A172 (cell line): ENCODE measurements around the gene HES6. TPM values are rescaled to one million over a fixed set of nuclear protein-coding genes. Genes with fewer than 3 reads are reported as not detected.

Source experiments
- DNase-seq: peaks from one replicate; pipeline ENCODE4 v3.0.0-alpha.2; 2015; ENCODE audit warnings: low spot score
- total RNA-seq: library from RNA; depleted of rRNA; stranded (reverse); fragments of >200 nt; shearing (Covaris generic); gene quantifications from 2 replicates; pipeline ENCODE4 v1.2.3, GENCODE V29; 2014

Gene HES6
- total RNA-seq, 1 experiment from 2014 or later: 28.6 TPM

DNA sequence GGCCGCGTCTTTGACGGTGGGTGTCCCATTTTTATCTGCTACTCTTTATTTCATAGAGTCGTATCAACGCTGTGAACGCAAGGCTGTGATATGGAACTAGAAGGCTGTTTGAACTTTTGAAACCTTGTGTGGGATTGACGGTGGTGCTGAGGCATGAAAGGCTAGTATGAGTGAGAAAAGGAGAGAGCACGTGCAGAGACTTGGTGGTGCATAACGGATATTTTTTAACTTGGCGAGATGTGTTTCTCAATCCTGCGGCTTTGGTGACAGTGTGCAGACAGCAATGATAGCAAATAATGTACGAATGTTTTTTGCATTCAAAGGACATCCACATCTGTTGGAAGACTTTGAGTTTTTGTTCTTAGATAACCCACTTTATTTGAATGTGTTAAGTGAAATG, 6.2 kb downstream of the HES6 start:
- DNase-seq: no peak

DNA sequence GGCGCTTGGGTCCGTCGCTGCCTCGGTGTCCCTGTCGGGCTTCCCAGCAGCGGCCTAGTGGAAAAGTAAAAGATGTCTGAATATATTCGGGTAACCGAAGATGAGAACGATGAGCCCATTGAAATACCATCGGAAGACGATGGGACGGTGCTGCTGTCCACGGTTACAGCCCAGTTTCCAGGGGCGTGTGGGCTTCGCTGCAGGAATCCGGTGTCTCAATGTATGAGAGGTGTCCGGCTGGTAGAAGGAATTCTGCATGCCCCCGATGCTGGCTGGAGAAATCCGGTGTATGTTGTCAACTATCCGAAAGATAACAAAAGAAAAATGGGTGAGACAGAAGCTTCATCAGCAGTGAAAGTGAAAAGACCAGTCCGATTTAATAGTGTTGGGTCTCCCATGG, 8.0 kb downstream of the HES6 start:
- no peak for DNase-seq

DNA sequence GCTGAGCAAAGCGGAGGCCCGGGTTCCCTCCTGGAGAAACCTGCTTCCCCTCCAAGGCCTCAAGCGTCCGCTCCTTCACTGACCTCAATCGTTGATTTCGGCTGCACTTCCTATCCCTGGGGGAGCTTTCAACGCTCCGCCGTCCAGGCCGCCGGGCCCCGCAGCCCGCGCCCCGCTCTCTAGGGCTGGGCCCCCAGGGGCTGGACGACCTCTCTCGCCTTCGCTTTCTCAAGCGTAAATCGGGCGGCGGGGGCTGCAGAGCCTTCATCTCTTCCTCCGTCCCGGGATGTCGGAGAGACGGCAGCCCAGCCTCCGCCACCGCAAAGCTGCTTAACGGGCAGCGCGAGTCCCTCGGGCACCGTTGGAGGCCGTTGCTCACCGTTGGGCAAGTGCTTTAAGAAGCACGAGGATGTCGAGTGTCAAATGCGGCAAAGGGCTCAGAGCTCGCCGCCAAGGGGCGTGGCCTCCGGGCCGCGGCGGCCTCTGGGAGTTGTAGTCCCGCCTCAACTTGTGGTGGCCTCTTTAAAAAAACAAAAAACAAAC, 8.5 kb downstream of the HES6 start:
- DNase-seq: no peak

DNA sequence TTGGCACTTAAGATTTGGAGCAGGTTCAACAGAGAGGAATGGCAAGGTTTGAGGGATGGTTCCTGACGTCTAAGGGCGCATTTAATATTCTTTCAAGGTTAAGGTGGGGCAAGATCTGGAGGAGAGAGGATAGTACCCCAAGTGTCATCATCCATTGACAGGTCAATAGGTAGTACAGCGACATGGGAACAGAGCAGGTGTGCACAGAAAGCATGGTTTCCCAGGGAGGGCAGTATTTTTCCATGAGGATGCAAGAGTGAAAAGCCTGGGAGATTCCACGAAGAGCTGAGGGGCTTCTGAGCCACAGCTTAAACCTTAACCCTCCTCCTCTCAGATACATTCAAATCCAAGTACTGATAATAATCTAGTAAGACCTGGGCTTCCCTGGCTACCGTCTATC, 9.1 kb downstream of the HES6 start:
- DNase-seq: no peak

DNA sequence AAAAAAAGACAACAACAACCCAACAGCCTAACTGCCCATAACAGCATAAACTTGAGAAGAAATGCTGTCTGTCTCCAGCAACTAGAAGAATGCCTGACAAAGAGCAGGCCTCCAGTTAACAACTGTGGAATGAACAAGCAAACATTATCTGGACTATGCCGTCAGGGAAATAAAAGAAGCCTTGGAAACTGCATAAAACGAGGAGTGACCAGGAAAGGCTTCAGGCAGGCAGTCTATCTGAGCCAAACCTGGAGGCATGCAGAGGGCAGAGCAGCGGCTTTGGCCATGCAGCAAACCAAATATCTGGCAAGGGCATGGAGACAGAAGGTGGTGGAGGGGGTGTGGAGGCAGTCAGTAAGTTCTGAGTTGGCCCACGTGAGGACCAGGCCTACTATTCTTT, 11.1 kb downstream of the HES6 start:
- no peak for DNase-seq

DNA sequence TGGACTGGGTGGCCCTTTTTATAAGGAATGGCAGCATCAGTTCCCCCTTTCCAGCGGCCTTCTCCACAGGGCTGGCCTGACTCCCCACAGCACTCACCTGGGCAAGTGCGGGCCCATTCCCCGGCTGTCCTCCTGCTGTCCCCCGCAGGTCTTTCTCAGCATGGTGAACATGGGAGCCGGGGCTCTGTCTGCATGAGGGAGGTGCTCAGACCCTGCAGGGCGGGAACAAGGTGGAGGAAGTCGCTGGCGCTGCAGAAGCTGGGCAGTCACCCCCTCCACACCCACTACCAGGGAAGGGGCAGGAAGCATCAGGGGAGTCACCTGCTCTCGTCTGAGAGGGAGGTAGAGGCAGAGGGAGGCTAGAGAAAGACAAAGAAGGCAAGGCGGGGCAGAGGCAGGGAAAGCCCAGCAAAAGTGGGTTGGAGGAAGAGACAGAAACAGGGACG, 12.2 kb downstream of the HES6 start:
- no peak for DNase-seq

DNA sequence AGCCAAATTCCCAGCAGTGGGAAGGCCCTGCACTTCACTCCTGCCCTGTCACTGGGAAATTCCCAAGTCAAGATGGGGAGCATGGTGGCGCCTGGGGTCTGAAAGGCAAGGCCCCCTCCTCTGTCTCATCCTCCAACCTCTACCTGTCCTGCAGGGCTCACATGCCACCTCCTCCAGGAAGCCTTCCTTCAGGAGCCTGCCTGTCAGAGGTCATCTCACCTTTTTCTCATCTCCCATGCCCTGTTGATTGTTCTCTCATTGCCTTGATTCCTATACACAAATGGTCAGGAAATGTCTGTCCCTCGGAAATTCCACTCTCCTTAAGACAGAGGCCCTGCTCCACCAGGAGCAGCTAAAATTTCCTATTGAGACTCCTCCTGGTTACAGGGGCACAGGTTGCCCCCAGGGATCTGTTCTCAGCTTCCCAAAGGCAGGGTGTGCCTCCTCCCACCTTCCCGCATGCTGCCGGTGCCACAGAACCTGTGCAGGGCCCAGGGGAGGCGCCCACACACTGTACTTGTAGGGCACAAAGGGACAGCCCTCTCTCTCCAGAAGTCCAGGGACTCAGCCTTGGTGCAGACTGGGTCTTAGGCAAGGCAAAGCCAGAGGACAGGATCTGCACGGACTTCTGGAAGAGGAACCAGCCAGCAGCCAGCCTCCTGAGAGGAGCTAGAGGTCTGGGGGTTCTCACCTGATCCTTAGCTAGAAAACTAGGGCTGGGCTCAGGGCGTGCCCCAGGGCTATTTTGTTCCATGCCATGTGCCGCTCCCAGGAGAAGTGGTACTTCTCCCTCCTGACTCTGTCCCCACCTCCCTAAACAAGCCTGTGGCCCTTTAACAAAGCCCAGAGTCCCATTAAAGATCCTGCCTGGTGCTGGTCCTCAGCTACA, 12.9 kb downstream of the HES6 start:
- DNase-seq: no peak

DNA sequence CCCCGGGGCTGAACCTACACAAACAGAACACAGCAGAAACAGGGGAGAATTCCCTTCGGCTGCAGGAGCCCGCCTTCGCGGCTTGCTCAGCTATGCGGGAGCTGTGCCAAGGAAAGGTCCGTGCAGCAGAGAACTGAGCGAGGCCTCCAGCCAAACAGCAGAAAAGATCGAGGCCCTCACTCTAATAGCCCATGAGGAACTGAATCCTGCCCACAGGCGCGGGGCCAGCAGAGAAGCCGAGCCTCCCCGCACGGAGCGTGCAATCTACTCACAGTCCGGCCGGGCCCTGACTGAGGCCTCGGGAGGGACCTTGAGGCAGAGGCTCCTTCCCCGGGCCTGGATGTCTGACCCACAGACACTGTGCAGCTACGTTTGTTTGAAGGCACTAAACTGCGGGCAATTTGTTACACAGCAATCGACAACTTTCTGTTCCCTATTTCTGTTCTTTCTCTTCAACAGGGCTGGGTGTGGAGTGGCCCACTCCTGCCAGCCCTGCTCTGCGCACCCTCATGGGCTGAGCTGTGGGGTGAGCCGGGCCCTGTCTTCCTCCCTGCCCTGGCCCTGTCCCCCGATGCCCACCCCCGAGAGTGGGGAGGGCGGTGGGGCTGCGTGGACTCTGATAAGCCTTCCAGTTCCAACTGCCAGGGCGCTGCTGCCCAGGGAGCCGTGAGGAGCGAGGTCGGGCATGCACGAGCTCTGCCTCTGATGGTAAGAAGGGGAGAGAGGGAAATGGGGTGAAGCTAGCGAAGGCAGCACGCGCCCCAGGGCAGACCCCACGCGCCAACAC, 13.7 kb downstream of the HES6 start:
- no peak for DNase-seq

DNA sequence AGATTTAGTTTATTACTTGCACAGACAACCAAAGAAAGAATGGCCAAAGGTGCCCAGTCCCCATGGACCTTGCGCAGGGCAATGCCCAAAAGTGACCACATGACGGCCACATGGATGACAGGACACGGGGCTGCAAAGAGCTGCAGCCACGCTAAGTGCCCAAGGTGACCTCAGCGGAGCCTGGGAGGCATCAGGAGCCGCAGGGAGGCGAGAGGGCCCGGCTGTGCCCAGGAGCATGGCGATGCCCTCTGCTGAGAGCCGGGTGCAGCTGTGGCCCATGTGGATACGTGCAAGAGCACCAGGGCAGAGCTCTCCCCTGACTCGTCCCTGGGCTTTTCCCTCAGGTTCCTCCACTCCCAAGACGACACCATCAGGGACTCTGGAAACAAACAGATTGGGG, 14.7 kb downstream of the HES6 start:
- no peak for DNase-seq

DNA sequence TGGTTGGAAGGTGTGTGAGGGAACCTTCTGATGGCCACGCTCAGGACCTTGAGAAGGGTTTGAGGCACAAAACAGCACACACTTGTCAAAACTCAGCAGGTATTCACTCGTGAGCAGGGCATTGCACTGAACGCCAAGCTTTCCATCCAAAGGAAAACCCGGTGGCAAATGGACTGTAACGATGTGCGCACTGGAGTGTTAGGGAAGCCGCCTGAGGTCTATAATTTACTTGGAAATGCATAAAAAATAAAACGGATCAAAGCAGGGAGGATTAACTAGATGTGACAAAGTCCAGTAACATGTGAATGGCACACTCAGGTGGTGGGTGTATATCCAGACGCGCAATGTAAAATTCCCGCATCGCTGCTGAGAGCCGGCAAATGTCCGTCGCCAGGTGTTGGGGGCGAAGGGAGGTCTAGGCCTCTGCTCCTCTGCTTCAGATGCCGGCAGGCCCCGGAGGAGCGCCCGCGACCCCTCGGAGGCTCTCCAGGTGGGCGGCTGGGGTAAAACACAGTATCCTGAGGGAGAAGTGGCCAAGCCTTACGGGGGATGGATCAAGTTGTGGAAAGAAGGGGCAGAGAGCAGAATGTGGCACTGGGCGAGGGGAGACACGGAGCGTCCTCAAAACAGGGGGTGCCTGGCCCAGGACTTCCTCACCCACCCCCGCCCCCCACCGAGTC, 15.3 kb downstream of the HES6 start:
- DNase-seq: no peak

DNA sequence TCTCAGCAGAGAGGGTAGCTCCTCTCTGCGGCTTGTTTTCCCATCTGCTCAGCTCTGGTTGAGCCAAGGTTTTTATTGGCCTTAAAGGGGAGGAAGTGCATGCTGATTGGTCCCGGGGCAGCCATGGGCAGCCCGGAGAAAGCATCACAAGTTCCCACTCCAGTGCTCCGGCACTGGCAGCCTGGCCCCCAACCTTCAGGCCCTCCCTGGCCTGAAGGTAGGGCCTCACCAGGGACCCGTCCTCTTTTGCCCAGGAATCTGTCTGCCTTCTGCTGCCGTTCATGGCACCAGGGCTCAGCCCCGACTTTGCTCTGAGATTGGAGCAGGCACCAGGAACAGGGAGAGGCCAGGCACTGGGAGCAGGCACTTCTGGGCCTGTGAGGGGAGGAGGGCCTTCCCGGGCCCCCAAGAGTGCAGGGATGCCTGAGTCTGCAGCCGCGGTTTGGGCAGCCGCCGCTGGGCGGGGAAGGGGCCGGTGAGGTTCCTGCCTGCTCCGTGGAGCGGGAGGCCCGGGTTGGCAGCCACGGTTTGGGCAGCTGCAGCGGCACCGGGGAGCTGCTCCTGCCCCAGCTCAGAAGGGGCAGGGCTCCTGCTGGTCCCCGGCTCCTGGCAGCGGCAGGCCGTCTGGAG, 18.8 kb downstream of the HES6 start:
- no peak for DNase-seq

DNA sequence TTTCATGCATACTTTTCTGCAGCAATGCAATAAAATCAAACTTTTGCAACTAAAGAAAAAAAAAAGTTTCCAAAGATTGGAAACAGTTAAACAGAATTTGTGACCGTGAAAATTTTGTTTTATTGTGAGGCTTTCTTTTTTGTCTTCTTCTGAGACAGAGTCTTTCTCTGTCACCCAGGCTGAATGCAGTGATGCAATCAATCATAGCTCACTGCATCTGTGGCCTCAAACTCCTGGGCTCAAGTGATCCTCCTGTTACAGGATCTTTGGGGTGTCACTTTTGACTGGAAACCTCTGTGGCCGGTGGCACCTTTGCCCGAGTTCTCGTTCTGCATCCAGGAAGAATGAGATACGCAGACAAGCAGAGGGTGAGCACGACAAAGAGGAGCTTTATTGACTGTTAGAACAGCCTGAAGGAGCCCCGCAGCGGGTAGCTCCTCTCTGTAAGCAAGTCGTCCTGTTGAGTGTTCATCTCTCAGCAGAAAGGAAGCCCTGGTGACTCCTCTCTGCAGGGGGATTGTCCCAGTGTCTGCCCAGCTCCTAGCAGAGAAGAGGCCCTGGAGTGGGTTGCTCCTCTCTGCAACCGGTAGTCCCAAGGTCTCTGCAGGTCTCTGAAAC, 19.5 kb downstream of the HES6 start:
- DNase-seq: no peak

DNA sequence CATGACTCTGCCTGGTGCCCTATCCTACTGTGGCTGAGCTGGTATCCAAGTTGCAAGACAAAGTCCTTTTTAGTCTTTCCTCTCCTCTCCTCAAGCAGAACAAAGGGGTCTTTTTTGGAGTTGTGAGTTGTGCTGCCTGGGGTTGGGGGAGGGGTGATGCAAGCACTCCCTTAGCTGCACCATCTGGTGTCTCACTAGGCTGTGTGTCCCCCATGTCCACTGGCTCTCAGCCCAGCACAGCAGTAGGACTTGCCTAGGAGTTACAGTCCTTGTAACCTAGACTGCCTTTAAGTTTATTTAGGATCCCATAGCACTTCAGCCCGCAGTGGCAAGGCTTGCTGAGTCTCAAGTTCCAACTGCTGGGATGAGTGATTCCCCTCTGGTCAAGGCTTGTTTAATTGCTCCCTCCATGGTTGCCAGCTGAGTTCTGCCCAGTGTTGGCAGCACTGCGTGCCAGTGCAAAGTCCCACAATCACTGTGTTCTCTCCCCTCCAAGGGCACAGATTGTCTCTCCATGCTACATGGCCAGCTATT, 23.1 kb downstream of the HES6 start:
- no peak for DNase-seq

DNA sequence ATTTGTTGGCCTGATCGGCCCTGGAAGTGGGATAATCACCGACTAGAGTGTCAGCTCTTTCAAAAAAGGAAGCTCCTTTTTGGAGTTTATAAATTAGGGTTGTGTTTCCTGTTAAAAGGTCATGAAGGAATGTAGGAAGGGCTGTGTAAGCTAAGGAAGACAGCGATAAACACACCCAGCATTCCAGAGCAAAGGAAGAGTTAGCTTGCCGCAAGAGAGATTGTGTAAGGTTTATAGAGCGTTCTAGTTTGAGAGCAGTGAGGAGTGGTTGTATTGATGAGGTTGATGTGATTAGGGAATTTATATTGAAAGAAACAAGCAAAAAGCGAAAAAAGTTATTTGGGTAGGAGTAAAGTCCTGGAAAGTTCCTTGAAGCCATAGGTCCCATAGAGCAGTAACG, 32.8 kb downstream of the HES6 start:
- DNase-seq: no peak

DNA sequence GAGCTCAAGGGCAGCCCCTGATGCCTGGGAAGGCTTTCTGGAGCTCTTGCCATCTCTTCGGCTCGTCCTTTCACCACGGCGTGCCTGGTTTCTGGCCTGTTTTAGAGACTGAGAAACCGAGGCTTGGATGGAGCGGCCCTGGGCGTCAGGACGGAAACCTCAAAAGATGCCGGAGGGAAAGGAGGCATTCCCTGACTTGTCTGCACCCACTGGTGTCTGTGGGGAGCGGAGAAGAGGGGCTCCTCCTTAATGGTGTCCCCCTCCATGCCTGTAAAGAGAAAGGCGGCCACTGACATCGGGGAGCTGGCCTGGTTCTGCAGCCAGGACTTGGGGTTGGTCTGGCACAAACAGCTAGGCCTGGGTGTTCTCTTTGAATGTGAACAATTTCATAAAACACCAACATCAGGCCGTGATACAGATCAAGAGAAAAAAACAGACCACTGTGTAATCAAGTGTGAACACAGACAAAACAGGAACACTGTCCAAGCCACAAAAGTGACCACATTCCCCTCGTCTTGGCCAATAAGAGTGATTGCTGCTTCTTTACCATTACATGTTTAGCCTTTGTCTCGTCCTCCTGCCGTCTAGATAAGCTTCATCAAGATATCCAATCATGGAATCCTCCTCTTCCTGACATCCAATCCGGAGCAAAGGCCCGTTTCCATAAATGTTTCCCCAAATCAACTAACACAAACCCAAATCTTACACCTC, 35.7 kb downstream of the HES6 start:
- DNase-seq: no peak

DNA sequence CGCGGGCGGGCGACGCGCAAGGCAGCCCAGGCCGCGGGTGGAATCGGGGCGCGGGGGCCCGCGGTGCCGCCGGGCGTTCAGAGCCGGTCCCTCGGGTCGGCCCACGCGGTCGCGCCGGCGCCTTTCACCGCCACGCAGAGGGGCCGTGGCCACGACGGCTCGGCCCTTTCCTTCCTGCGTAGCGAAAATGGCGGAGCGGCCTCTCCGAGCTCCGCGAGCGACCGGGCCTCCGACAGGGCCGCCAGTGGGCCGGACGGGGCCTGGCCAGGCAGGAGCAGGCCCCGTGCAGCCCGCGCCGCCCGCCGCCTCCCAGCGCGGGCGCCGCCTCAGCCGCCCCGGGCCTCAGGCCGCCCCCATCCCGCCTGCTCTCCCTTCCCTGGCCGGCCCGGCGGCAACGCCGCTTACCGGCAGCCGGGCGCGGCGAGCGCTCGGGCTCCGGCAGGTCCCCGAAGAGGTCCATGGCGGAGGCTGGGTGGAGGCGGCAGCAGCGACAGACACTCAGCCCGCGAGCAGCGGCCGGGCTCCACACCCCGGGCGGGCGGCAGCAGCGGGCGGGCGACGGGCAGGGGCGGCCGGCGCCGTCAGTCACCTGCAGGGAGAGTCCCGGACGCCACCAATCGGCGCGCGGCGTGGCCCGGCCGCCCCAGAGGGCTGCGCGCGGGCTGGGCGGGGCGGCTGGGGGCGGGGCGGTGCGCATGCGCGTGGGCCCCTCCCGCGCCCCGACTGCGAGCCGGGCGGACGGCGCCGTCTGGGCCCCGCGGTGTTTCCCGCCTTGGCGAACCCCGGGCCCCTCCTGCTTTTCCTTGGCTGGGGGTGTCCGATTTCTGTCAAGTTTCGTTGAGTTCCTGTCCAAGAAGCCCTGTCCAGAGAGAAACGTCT, 36.5 kb downstream of the HES6 start, which contains the start of gene ILKAP:
Gene ILKAP, minus strand, starts transcription at position 602 of the 879 bp plus-strand sequence. Its CDS starts 142 bp downstream, at position 460.
- peak; percentile 67 for DNase-seq

DNA sequence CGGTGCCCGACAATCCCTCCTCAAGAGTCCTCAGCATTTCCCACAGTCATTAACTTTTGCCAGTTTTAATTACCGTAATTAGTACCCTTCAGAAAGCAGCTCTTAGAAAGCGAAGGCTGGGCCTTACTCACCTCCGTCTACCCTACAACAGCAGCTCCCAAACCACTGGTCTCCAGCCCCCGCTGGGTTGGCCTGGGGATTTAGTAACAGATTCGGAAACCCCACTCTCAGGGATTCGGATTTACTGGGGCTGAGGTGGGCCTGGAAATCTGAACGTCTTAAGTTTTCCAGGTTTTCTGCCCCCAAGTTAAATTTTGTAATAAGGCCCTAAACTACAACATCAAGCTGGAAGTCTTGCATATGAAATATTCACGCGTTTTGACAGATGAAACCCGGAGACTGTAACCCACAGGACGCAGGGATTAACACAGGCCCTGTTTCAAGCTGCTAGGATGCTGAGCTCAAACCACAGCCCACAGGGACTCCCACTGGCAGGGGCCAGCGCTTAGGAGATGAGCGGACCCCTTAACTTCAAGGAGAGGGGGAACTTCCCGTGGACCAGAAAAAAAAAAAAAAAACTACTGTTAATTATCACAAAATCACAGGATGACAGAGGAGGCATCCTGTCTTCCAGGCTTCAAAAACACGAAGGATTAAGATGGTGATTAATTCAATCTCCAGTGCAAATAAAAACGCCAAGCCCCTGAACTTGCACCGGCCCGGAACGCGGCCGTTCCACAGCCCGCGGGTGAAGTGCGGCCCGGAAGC, 37.3 kb downstream of the HES6 start:
- no peak for DNase-seq

DNA sequence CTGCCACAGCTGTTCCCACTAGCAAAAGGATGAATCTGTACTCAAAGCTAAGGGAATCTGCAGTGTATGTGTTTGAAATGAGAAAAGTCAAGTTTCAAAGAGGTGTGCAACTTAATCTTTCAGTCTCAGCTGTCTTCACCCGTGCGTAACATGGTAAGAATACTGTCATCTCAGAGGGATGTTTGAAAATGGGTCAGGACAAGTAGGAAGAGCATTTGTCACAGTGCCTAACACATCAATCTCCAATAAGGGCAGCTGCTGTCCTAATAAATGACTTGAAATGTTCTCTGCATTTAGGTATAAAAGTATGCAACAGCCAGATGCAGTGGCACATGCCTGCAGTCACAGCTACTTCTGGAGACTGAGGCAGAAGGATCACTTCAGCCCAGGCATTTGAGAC, 49.4 kb downstream of the HES6 start:
- DNase-seq: no peak
